ENCODE data around the gene RGS3. TPM values are rescaled to one million over a fixed set of nuclear protein-coding genes. Genes with fewer than 3 reads are reported as not detected.
A peak's percentile ranks its signal among the peaks of the same experiment; 100 is the strongest.

Gene RGS3
- total RNA-seq, 1 donor from 2014 or later, result 66.2 TPM

- Histone ChIP-seq H3K27me3 (ENCODE audit: low read depth) (no peaks in the 10 kb centered on the region), H3K9me3 (no peaks in the 10 kb centered on the region), H3K27ac (peak overlapping the region; percentile 85), H3K4me1 (peaks cover 82% of the 10 kb centered on the region), H3K36me3 (peaks cover 11% of the 10 kb centered on the region), H3K4me3 (no peak overlapping the region)
- intact Hi-C loops (cut with DNase I), result no loop called here
- TF ChIP-seq, protein P1, sequence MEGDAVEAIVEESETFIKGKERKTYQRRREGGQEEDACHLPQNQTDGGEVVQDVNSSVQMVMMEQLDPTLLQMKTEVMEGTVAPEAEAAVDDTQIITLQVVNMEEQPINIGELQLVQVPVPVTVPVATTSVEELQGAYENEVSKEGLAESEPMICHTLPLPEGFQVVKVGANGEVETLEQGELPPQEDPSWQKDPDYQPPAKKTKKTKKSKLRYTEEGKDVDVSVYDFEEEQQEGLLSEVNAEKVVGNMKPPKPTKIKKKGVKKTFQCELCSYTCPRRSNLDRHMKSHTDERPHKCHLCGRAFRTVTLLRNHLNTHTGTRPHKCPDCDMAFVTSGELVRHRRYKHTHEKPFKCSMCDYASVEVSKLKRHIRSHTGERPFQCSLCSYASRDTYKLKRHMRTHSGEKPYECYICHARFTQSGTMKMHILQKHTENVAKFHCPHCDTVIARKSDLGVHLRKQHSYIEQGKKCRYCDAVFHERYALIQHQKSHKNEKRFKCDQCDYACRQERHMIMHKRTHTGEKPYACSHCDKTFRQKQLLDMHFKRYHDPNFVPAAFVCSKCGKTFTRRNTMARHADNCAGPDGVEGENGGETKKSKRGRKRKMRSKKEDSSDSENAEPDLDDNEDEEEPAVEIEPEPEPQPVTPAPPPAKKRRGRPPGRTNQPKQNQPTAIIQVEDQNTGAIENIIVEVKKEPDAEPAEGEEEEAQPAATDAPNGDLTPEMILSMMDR (IDR thresholded peaks at IDR 0.05), result no peak
- DNase-seq, result peak; percentile 80
- ATAC-seq, result peak; percentile 25 to 34
These were observed 115.4 kb downstream of the RGS3 start for GRCh38 chr9:113578882-113579282.

GRCh38 chr9:113579283-113580040 lies 115.9 kb downstream of the RGS3 start:
- DNase-seq (peak; percentile 80), ATAC-seq (peak in 1 of 2 donors; percentile 35)
- intact Hi-C loops (cut with DNase I), result loop anchor here (10.0 kb wide), 1 partner anchor 135 kb away; no protein-coding TSS in a partner anchor
- H3K27me3 ChIP-seq (ENCODE audit: low read depth), result no peaks in the 10 kb centered on the region
- H3K9me3 ChIP-seq, result no peaks in the 10 kb centered on the region
- H3K4me1 ChIP-seq, result peaks cover 83% of the 10 kb centered on the region
- H3K36me3 ChIP-seq, result peaks cover 17% of the 10 kb centered on the region
- H3K27ac ChIP-seq, result peak overlapping the region; percentile 85
- H3K4me3 ChIP-seq, result peak overlapping the region; percentile 46
- TF ChIP-seq, protein P1 (IDR thresholded peaks at IDR 0.05), result no peak

DNA sequence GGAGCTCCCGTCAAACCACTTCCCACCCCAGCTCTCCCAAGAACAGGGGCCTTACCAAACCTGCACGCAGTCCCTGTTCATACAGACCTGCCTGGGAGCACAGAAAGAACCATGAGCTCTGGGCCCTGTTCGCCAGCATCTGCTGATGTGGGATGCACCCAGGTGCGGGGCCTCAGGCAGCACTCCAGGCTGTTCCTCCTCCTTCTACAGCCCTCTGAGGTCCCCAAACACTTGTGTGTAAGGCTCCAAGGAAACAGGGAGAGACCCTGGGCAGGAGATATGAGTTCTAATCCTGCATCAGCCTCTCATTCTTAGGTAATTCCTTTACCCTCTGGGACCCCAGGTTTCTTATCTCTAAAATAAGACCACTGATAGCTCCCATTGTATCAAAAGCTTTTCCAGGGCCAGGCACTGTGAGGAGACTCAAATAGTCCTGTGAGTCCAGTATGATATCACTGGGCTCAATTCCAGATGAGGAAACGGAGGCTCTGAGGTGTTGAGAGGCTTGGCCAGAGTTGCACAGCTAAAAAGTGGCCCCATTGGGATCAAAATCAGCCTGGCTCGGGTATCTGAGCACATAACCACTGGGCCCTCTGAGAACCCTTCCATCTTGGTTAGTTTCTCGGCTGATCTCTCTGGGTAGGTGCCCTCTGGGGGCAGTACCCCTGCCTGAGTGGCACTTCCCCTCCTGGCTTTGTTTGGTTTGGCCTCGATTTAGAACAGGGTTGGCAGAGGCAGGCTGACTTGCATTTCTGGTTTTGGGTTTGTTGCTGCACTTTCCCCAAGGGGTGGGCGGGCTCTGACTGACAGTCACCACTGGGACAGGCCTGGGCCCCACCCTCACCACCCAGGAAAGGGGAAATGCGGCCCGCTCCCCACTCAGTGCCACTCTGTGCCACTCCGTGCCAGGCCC lies 116.8 kb downstream of the RGS3 start:
- intact Hi-C loops (cut with DNase I), result loop anchor here (10.0 kb wide), 1 partner anchor 135 kb away; no protein-coding TSS in a partner anchor
- Histone ChIP-seq H3K36me3 (peaks cover 25% of the 10 kb centered on the region), H3K27me3 (ENCODE audit: low read depth) (no peaks in the 10 kb centered on the region), H3K4me3 (peak overlapping the region; percentile 46), H3K9me3 (no peaks in the 10 kb centered on the region), H3K4me1 (peaks cover 83% of the 10 kb centered on the region), H3K27ac (peak overlapping the region; percentile 85)
- ATAC-seq (peak; percentile 91 to 92), DNase-seq (peak; percentile 98)
- TF ChIP-seq, protein P1 (IDR thresholded peaks at IDR 0.05), result peak; percentile 20

GRCh38 chr9:113580954-113581311 lies 117.4 kb downstream of the RGS3 start:
- ATAC-seq, result no peak

More at GRCh38 chr9:113580954-113581311, 117.4 kb downstream of the RGS3 start:
- DNase-seq, result no peak
- H3K4me1 ChIP-seq, result peaks cover 89% of the 10 kb centered on the region
- no peaks in the 10 kb centered on the region for H3K27me3 ChIP-seq (ENCODE audit: low read depth)
- peak overlapping the region; percentile 46 for H3K4me3 ChIP-seq
- intact Hi-C loops (cut with DNase I), result loop anchor here (10.0 kb wide), 1 partner anchor 136 kb away; no protein-coding TSS in a partner anchor
- no peaks in the 10 kb centered on the region for H3K9me3 ChIP-seq
- H3K27ac ChIP-seq, result peak overlapping the region; percentile 85
- H3K36me3 ChIP-seq, result peaks cover 32% of the 10 kb centered on the region
- TF ChIP-seq, protein P1 (IDR thresholded peaks at IDR 0.05), result no peak

All from lower lobe of right lung (tissue), 2 donors.